ENCODE results near the gene PIEZO1. TPM values are rescaled to one million over a fixed set of nuclear protein-coding genes. Genes with fewer than 3 reads are reported as not detected.

PIEZO1 gene
- total RNA-seq, 1 experiment from 2014 or later = 71.1 TPM

- H3K4me1 Mint-ChIP-seq = peaks cover 4 to 7% of the 10 kb centered on the region in 2 experiments; a peak in 3 of 4 replicates
- no peak overlapping the region for H3K4me2 ChIP-seq (ENCODE audit: insufficient read depth, insufficient read length, low read length)
- DNase-seq = no peak
Observed at GRCh38 chr16:88815227-88815626, 30.2 kb upstream of the PIEZO1 start.

More at GRCh38 chr16:88815227-88815626, 30.2 kb upstream of the PIEZO1 start:
- Histone ChIP-seq H2BK12ac (ENCODE audit: insufficient read length, low read depth, low read length) (no peak overlapping the region), H3K9me3 (ENCODE audit: control insufficient read depth, low read depth, low read length) (no peaks in the 10 kb centered on the region), H3K4me1 (ENCODE audit: insufficient read depth, low read length) (no peaks in the 10 kb centered on the region), H3K4ac (ENCODE audit: low read depth, low read length) (no peak overlapping the region), H2AK5ac (ENCODE audit: insufficient read length, low read length) (no peak overlapping the region), H3K9ac (ENCODE audit: extremely low read depth, insufficient read length, low read length) (no peak overlapping the region), H3T11ph (ENCODE audit: low read length) (no peak overlapping the region), H4K5ac (ENCODE audit: insufficient read length, low read depth, low read length) (no peak overlapping the region), H3K14ac (ENCODE audit: insufficient read depth, low read length) (no peak overlapping the region; the same call in 1 of the 2 replicates), H3K27me3 (ENCODE audit: insufficient read depth, low read length) (no peaks in the 10 kb centered on the region), H3K79me1 (ENCODE audit: insufficient read depth, low read depth, low read length, poor library complexity, severe bottlenecking) (no peaks in the 10 kb centered on the region), H3K56ac (ENCODE audit: insufficient read length, low read depth, low read length) (no peak overlapping the region), H3K23me2 (ENCODE audit: insufficient read length, low read depth, low read length, poor library complexity, severe bottlenecking) (peaks cover 7% of the 10 kb centered on the region), H2BK20ac (ENCODE audit: low read depth, low read length, poor library complexity, severe bottlenecking) (no peak overlapping the region), H2BK15ac (ENCODE audit: low read depth, low read length) (no peak overlapping the region), H4K20me1 (ENCODE audit: control insufficient read depth, insufficient read depth, insufficient read length) (no peaks in the 10 kb centered on the region), H2BK5ac (ENCODE audit: insufficient read length, low read length) (no peak overlapping the region), H3K18ac (ENCODE audit: insufficient read length, low read depth, low read length) (no peak overlapping the region), H2BK120ac (ENCODE audit: low read depth, low read length, poor library complexity, severe bottlenecking) (no peak overlapping the region), H3K23ac (ENCODE audit: insufficient read length, low read depth, low read length) (no peak overlapping the region), H2AFZ (ENCODE audit: low read length) (no peak overlapping the region), H3K27ac (ENCODE audit: insufficient read length, low read depth, low read length) (no peak overlapping the region), H3K79me2 (ENCODE audit: insufficient read depth, low read length) (peaks cover 3% of the 10 kb centered on the region; the same call in 1 of the 2 replicates), H4K8ac (replicated peaks; ENCODE audit: insufficient read length, low read depth, low read length) (no peak overlapping the region), H4K91ac (ENCODE audit: insufficient read length, low read depth, low read length) (no peak overlapping the region)
- H3K9me3 Mint-ChIP-seq = no peaks in the 10 kb centered on the region
- H3K27me3 Mint-ChIP-seq (ENCODE audit: low read depth) = no peaks in the 10 kb centered on the region; the same call in 1 of the 2 replicates
- H3K36me3 Mint-ChIP-seq (ENCODE audit: insufficient read depth in 1 of 3, low read depth in 3 of 3) = peaks cover 0 to 8% (median 1%) of the 10 kb centered on the region in 3 experiments; a peak in 4 of 7 replicates
- no CpG with 5 or more reads among the region's 10 CpGs for WGBS (ENCODE audit: extremely low coverage, insufficient read length, low lambda C conversion rate)
- H3K27ac Mint-ChIP-seq = no peak overlapping the region; a peak in 1 of 7 replicates
- no peak overlapping the region for H3K4me3 Mint-ChIP-seq
- no peak for TF ChIP-seq CTCF (conservative IDR thresholded peaks at IDR 0.05)
